ENCODE results near the gene CAMTA1.

The CAMTA1 gene

DNA sequence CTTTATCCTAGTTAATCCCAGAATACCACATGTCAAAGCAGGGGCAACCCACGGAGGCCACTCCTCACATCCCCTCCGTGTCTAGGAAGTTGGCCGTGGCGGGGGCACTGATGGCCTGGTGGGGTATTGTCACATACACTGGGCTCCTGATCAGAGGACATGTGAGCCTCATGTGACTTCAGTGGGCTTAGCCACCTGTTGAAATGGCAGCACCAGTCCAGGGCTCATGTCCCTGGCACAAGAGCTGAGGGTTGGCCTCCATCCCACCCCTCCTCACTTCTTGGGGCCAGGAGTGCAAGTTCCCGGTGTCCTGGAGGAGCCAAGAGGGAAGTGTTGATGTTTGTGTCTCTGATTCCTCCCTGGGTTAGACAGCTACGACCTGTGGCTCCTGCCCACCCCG is 313.4 kb downstream of the CAMTA1 start:
- Histone ChIP-seq H3K27ac (ENCODE audit: low read length) (no peak overlapping the region), H3K4me3 (ENCODE audit: low read depth in 1 of 2, low read length in 2 of 2) (no peak overlapping the region), H3K36me3 (ENCODE audit: control insufficient read depth in 1 of 2, insufficient read depth in 2 of 2, low read length in 2 of 2) (no peaks in the 10 kb centered on the region), H3K27me3 (ENCODE audit: low read depth, low read length) (peaks cover 4% of the 10 kb centered on the region), H3K4me1 (ENCODE audit: control insufficient read depth in 1 of 2, insufficient read depth in 2 of 2, low read length in 2 of 2) (no peaks in the 10 kb centered on the region), H3K9me3 (ENCODE audit: control insufficient read depth in 1 of 2, low read length in 2 of 2) (no peaks in the 10 kb centered on the region)

DNA sequence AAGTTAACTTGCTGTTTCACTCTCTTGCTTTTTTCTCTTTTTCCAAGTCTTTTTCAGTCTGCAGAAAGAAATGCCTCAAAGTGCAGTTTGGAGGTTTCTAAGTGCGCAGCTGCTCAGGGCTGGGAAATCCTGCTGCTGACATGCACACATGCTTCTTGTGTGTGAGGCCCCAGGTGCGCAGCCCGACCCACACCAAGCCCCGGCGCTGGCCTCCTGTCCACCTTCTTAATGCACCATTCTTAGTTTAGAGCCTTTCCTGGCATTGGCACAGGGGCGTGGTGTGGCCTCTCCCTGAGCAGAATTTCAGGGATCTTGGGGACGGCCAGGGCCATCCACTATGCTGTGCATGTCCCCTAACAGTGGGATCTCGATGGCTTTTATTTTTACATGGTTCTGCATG is 315.2 kb downstream of the CAMTA1 start:
- no peak overlapping the region for H3K27ac ChIP-seq (ENCODE audit: low read length)
- H3K4me1 ChIP-seq (ENCODE audit: control insufficient read depth in 1 of 2, insufficient read depth in 2 of 2, low read length in 2 of 2) = no peaks in the 10 kb centered on the region
- H3K9me3 ChIP-seq (ENCODE audit: control insufficient read depth in 1 of 2, low read length in 2 of 2) = no peaks in the 10 kb centered on the region
- H3K4me3 ChIP-seq (ENCODE audit: low read depth in 1 of 2, low read length in 2 of 2) = no peak overlapping the region
- H3K27me3 ChIP-seq (ENCODE audit: low read depth, low read length) = peaks cover 4% of the 10 kb centered on the region
- H3K36me3 ChIP-seq (ENCODE audit: control insufficient read depth in 1 of 2, insufficient read depth in 2 of 2, low read length in 2 of 2) = no peaks in the 10 kb centered on the region

DNA sequence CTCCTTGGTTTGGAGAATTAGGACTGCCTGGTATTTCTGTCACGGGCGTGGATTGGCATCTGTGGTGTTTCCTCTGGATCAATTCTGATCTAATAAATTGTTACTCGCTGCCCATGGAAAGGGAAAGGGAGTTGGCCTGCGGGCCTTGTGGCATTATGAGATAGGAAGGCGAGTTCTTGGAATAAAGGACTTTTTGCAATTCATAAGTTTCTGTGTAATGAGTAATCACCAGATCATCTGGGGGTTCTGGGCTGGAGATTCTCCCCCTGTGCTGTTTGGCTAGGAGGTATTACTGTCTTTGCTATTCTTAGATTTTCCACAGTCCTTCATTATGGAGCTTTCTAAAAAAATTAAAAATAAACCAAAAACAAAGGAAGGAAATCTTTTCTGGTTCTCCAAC is 315.9 kb downstream of the CAMTA1 start:
- Histone ChIP-seq H3K27ac (ENCODE audit: low read length) (no peak overlapping the region), H3K4me1 (ENCODE audit: control insufficient read depth in 1 of 2, insufficient read depth in 2 of 2, low read length in 2 of 2) (no peaks in the 10 kb centered on the region), H3K36me3 (ENCODE audit: control insufficient read depth in 1 of 2, insufficient read depth in 2 of 2, low read length in 2 of 2) (no peaks in the 10 kb centered on the region)

DNA sequence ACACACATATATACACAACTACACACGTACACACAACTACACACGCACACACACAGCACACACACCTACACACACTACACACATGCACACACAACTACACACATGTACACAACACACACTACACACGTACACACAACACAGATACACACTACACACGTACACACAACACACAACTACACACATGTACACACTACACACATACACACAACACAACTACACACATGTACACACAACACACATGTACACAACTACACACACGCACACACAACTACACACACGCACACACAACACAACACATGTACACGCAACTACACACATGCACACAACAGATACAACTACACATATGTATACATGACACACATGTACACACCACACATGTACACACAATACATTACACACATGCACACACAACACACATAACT is 318.1 kb downstream of the CAMTA1 start:
- no peaks in the 10 kb centered on the region for H3K4me1 ChIP-seq (ENCODE audit: control insufficient read depth in 1 of 2, insufficient read depth in 2 of 2, low read length in 2 of 2)
- no peak overlapping the region for H3K27ac ChIP-seq (ENCODE audit: low read length)
- H3K4me3 ChIP-seq (ENCODE audit: low read depth in 1 of 2, low read length in 2 of 2) = no peak overlapping the region
- H3K9me3 ChIP-seq (ENCODE audit: control insufficient read depth in 1 of 2, low read length in 2 of 2) = no peaks in the 10 kb centered on the region
- no peaks in the 10 kb centered on the region for H3K36me3 ChIP-seq (ENCODE audit: control insufficient read depth in 1 of 2, insufficient read depth in 2 of 2, low read length in 2 of 2)
- H3K27me3 ChIP-seq (ENCODE audit: low read depth, low read length) = peaks cover 4% of the 10 kb centered on the region

More for the DNA sequence above, 315.9 kb downstream of the CAMTA1 start:
- H3K9me3 ChIP-seq (ENCODE audit: control insufficient read depth in 1 of 2, low read length in 2 of 2) = no peaks in the 10 kb centered on the region
- no peak overlapping the region for H3K4me3 ChIP-seq (ENCODE audit: low read depth in 1 of 2, low read length in 2 of 2)
- H3K27me3 ChIP-seq (ENCODE audit: low read depth, low read length) = peaks cover 4% of the 10 kb centered on the region

DNA sequence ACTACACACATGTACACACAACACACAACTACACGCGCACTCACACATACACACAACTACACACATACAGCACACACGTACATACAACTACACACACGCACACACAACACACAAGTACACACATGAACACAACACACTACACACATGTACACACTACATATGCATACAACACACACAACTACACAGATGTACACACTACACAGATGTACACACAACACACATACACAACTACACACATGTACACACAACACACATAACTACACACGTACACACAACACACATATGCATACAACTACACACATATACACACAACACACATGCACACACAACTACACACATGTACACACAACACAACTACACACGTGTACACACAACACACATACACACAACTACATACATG is 318.6 kb downstream of the CAMTA1 start:
- Histone ChIP-seq H3K36me3 (ENCODE audit: control insufficient read depth in 1 of 2, insufficient read depth in 2 of 2, low read length in 2 of 2) (no peaks in the 10 kb centered on the region), H3K27ac (ENCODE audit: low read length) (no peak overlapping the region), H3K4me1 (ENCODE audit: control insufficient read depth in 1 of 2, insufficient read depth in 2 of 2, low read length in 2 of 2) (no peaks in the 10 kb centered on the region), H3K4me3 (ENCODE audit: low read depth in 1 of 2, low read length in 2 of 2) (no peak overlapping the region), H3K27me3 (ENCODE audit: low read depth, low read length) (peaks cover 4% of the 10 kb centered on the region), H3K9me3 (ENCODE audit: control insufficient read depth in 1 of 2, low read length in 2 of 2) (no peaks in the 10 kb centered on the region)

DNA sequence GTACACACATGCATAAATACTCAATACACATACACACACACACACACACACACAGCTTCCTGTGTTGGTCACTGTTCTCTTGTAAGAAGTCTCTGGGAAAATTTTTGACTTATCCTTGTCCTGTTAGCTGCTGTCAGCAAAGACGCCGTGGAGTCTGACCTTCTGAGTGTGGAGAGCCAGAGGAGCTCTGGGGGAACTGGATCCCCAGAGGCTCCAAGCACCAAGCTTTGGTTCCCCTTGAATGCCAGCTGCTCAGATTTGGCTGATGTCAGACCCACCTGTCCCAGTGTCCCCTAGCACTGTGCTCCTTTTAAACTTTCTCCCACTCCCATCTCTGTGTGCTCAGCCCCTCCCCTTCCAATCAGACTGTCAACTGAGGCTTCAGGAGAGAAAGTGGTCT is 319.1 kb downstream of the CAMTA1 start:
- H3K27ac ChIP-seq (ENCODE audit: low read length) = no peak overlapping the region
- H3K36me3 ChIP-seq (ENCODE audit: control insufficient read depth in 1 of 2, insufficient read depth in 2 of 2, low read length in 2 of 2) = no peaks in the 10 kb centered on the region
- H3K9me3 ChIP-seq (ENCODE audit: control insufficient read depth in 1 of 2, low read length in 2 of 2) = no peaks in the 10 kb centered on the region
- H3K27me3 ChIP-seq (ENCODE audit: low read depth, low read length) = peaks cover 4% of the 10 kb centered on the region
- H3K4me1 ChIP-seq (ENCODE audit: control insufficient read depth in 1 of 2, insufficient read depth in 2 of 2, low read length in 2 of 2) = no peaks in the 10 kb centered on the region
- H3K4me3 ChIP-seq (ENCODE audit: low read depth in 1 of 2, low read length in 2 of 2) = no peak overlapping the region

DNA sequence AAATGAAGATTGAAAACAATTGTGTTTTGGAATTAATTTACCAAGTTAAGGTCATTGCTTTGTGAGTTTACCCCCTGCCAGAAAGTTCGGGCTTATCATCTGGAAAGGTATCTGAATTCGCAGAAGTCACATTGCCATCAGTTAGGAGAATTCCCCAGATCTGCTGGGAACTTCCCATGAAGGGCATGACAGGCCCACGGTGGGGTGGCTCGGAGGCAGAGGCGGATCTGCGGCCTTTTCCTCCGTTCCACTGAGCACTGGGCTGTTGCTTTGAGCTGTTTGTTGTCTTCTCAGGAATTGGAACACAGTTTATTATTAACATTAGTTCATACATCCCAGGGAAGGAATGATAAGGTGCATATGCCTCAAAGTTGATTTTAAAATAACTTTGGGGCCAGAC is 320.0 kb downstream of the CAMTA1 start:
- H3K27me3 ChIP-seq (ENCODE audit: low read depth, low read length) = peaks cover 4% of the 10 kb centered on the region
- H3K4me3 ChIP-seq (ENCODE audit: low read depth in 1 of 2, low read length in 2 of 2) = no peak overlapping the region
- H3K36me3 ChIP-seq (ENCODE audit: control insufficient read depth in 1 of 2, insufficient read depth in 2 of 2, low read length in 2 of 2) = no peaks in the 10 kb centered on the region
- no peak overlapping the region for H3K27ac ChIP-seq (ENCODE audit: low read length)
- H3K9me3 ChIP-seq (ENCODE audit: control insufficient read depth in 1 of 2, low read length in 2 of 2) = no peaks in the 10 kb centered on the region
- H3K4me1 ChIP-seq (ENCODE audit: control insufficient read depth in 1 of 2, insufficient read depth in 2 of 2, low read length in 2 of 2) = no peaks in the 10 kb centered on the region

DNA sequence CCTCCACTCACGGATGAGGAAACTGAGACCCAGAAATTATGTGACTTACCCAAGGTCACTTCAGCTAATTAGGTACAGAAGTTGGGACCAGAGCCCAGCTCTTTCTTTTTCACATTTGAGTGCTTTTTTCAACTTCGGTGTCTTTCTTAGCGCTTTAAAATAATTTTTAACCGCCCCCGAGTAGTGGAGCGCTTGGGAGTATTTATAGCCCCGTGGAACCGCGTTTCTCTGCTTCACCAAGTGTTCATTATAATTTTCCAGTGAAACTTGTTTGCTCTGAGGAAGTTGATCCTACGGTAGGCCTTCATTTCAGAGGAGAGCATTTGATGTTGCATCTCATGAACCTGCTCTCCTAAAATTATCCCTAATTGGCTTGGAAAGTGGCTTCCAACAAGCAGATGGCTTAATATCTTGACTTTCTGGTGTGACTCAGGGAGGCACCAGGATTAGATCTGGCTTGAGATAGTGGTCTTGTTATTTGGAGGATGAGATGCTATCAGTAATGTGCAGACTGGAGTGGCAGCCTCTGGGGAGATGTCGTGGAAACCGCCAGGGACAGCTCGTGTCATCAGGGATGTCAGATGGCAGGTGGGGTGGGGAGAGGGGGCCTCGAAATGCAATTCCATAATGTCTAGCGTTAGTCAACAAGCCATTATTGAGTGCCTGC is 321.3 kb downstream of the CAMTA1 start:
- Histone ChIP-seq H3K9me3 (ENCODE audit: control insufficient read depth in 1 of 2, low read length in 2 of 2) (no peaks in the 10 kb centered on the region), H3K36me3 (ENCODE audit: control insufficient read depth in 1 of 2, insufficient read depth in 2 of 2, low read length in 2 of 2) (no peaks in the 10 kb centered on the region), H3K4me3 (ENCODE audit: low read depth in 1 of 2, low read length in 2 of 2) (no peak overlapping the region), H3K27ac (ENCODE audit: low read length) (no peak overlapping the region), H3K27me3 (ENCODE audit: low read depth, low read length) (no peaks in the 10 kb centered on the region), H3K4me1 (ENCODE audit: control insufficient read depth in 1 of 2, insufficient read depth in 2 of 2, low read length in 2 of 2) (no peaks in the 10 kb centered on the region)

DNA sequence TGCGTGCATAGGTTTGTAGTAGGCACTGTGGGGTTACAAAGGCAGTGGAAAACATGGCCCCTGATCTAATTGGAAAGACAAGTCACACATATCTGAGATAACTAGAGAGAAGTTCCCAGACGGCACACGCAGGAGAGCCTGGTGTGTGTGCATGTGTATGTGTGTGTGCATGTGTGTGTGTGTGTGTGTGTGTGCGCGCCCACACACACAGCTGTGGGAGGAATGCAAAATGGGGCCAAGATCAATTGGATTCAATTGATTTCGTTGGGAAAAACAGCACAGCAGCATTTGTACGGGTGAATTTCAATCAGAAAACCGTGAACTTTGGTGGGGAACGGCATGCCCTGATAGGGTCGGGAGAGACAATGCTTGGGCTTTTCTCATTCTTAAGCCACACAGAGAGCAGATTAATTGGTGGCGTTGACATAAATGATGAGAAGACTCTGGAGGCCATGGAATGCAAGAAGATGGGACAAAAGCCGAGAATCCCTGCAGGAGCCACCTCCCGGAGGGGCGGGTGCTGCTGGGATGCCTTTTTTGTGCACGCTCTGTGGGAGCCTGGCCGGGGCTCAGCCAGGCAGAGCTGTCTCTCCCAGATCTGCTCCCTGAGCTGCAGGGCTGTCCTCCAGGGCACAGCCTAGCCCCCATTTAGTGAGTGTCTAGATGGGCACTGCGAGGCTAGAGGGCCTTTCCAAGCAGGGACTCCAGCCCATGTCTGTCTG is 322.0 kb downstream of the CAMTA1 start:
- H3K4me3 ChIP-seq (ENCODE audit: low read depth in 1 of 2, low read length in 2 of 2) = no peak overlapping the region
- no peaks in the 10 kb centered on the region for H3K27me3 ChIP-seq (ENCODE audit: low read depth, low read length)
- no peaks in the 10 kb centered on the region for H3K9me3 ChIP-seq (ENCODE audit: control insufficient read depth in 1 of 2, low read length in 2 of 2)
- H3K36me3 ChIP-seq (ENCODE audit: control insufficient read depth in 1 of 2, insufficient read depth in 2 of 2, low read length in 2 of 2) = no peaks in the 10 kb centered on the region
- no peaks in the 10 kb centered on the region for H3K4me1 ChIP-seq (ENCODE audit: control insufficient read depth in 1 of 2, insufficient read depth in 2 of 2, low read length in 2 of 2)
- H3K27ac ChIP-seq (ENCODE audit: low read length) = no peak overlapping the region

DNA sequence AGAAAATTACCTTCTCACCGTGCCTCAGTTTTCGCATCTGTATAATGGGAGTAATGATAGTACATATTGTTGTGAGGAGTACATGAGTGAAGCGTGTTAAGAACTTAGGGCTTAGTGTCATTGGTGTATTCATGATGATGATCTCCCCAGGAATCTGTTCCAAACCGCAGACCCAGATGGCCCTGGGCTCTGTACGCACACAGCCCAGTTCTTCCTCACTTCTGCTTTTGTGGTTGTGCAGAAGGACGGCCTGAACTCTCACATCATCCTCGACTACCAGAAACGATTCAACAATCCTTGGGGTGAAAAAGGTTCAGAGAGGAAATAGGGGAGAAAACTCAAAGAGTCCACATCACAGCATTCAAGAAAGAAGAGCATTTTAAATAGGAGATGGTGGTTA is 323.0 kb downstream of the CAMTA1 start:
- H3K27ac ChIP-seq (ENCODE audit: low read length) = no peak overlapping the region
- H3K36me3 ChIP-seq (ENCODE audit: control insufficient read depth in 1 of 2, insufficient read depth in 2 of 2, low read length in 2 of 2) = no peaks in the 10 kb centered on the region
- H3K27me3 ChIP-seq (ENCODE audit: low read depth, low read length) = no peaks in the 10 kb centered on the region
- H3K9me3 ChIP-seq (ENCODE audit: control insufficient read depth in 1 of 2, low read length in 2 of 2) = no peaks in the 10 kb centered on the region
- no peaks in the 10 kb centered on the region for H3K4me1 ChIP-seq (ENCODE audit: control insufficient read depth in 1 of 2, insufficient read depth in 2 of 2, low read length in 2 of 2)
- no peak overlapping the region for H3K4me3 ChIP-seq (ENCODE audit: low read depth in 1 of 2, low read length in 2 of 2)

DNA sequence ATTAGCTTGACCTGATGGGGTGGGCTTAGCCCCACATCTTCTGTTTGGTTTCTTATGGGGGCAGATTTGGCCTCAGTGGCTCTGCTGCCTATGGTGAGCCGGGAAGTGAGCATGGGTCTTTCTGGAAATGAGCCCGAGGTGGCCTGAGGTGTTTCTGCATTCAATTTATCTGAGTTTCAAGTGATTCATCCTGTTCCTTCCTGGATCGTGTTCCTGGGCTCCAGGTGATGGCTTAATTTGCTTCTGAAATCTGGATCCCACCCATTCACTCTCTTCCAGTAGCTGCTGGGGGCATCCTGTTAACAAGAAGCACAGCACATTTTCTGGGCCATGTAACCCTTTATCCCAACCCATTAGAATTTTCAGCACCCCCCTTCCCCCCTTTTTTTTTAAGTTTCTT is 324.6 kb downstream of the CAMTA1 start:
- Histone ChIP-seq H3K9me3 (ENCODE audit: control insufficient read depth in 1 of 2, low read length in 2 of 2) (no peaks in the 10 kb centered on the region), H3K27me3 (ENCODE audit: low read depth, low read length) (no peaks in the 10 kb centered on the region)

DNA sequence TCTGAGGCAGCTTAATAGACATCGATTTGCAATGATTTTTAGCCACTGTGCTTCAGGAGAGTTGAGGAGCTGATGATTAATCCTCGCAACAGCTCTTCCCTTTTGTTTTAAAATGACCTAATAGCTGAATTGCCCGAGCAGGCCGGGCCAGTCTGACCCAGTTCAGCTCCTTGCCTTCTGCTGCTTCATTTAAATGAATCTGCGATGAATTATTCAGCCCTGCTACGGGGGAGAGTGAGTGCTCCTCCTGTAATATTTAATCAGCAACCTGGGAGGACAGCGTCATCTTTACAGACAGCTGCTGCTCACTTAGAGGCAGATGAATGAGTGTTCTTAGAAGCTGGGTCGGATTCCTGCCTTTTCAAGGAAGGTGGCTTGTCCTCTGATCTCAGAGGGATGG is 325.1 kb downstream of the CAMTA1 start:
- no peaks in the 10 kb centered on the region for H3K9me3 ChIP-seq (ENCODE audit: control insufficient read depth in 1 of 2, low read length in 2 of 2)
- no peaks in the 10 kb centered on the region for H3K27me3 ChIP-seq (ENCODE audit: low read depth, low read length)
- H3K36me3 ChIP-seq (ENCODE audit: control insufficient read depth in 1 of 2, insufficient read depth in 2 of 2, low read length in 2 of 2) = no peaks in the 10 kb centered on the region
- no peak overlapping the region for H3K27ac ChIP-seq (ENCODE audit: low read length)
- H3K4me3 ChIP-seq (ENCODE audit: low read depth in 1 of 2, low read length in 2 of 2) = no peak overlapping the region
- H3K4me1 ChIP-seq (ENCODE audit: control insufficient read depth in 1 of 2, insufficient read depth in 2 of 2, low read length in 2 of 2) = no peaks in the 10 kb centered on the region

More for the DNA sequence above, 324.6 kb downstream of the CAMTA1 start:
- Histone ChIP-seq H3K27ac (ENCODE audit: low read length) (no peak overlapping the region), H3K4me1 (ENCODE audit: control insufficient read depth in 1 of 2, insufficient read depth in 2 of 2, low read length in 2 of 2) (no peaks in the 10 kb centered on the region), H3K36me3 (ENCODE audit: control insufficient read depth in 1 of 2, insufficient read depth in 2 of 2, low read length in 2 of 2) (no peaks in the 10 kb centered on the region), H3K4me3 (ENCODE audit: low read depth in 1 of 2, low read length in 2 of 2) (no peak overlapping the region)

Data from muscle layer of duodenum (tissue), 2 donors.